K562 (cell line): Measurements from ENCODE around the gene VILL. TPM values are rescaled to one million over a fixed set of nuclear protein-coding genes. Genes with fewer than 3 reads are reported as not detected.

ENCODE experiments used
- ATAC-seq: fragments of 200-7000 bp; cut with Tn5 transposase; 3 replicates; pipeline ENCODE4 v1.9.1; 2020; ENCODE audit warnings: moderate library complexity
- BruUV-seq: library from RNA; stranded (reverse); fragments of 400-500 nt; replicated peaks from 2 replicates; lab custom pipeline; 2021; lab: Mats Ljungman, UMichigan
- CTCF ChIA-PET: fragments of 300-600 bp; formaldehyde crosslinking; extraction: SDS; loops from one replicate; lab custom pipeline; 2021; ENCODE audit warnings: low intra/inter-chr PET ratio; lab: Yijun Ruan, JAX
- POLR2A ChIA-PET: fragments of 300-600, 350-650 bp; sonication (Branson Sonifier 250); formaldehyde crosslinking; extraction: SDS; loops from one replicate; lab custom pipeline; 2021; ENCODE audit warnings: antibody characterized with exemption, inconsistent platforms; lab: Yijun Ruan, JAX
- DNase-seq, 4 experiments: peaks; one replicate each; pipeline versions ENCODE4 v3.0.0 to v3.0.0-alpha.2; 2011 to 2018; ENCODE audit warnings: low spot score in 3 of 4, mixed read lengths in 3 of 4; ENCODE audit errors: extremely low read depth in 1 of 4
- FAIRE-seq: peaks from 2 replicates; lab custom pipeline; 2011; peaks lifted over from hg19 to GRCh38; lab: Jason Lieb, UNC
- H2AFZ ChIP-seq: 2 replicates; pipeline ENCODE4 v1.6.0; 2011; ENCODE audit warnings: low read depth, low read length, control low read depth, inconsistent platforms
- H3K27ac ChIP-seq: fragments of 200-600 bp; 3 replicates; pipeline ENCODE4 v1.8.0; 2011; ENCODE audit warnings: low read depth, mild to moderate bottlenecking, control low read depth, inconsistent platforms, low read length, moderate library complexity, mixed read lengths; ENCODE audit errors: extremely low read depth
- H3K27me3 ChIP-seq, 2 experiments: fragments of 300-600 bp in 1 of 2; 2 replicates in 1 of 2; 3 replicates in 1 of 2; pipeline versions ENCODE4 v1.6.0 to v1.8.0; 2011; ENCODE audit warnings: inconsistent platforms in 2 of 2, low read length in 2 of 2, mild to moderate bottlenecking in 1 of 2, mixed read lengths in 1 of 2, moderate library complexity in 1 of 2; ENCODE audit not compliant: control insufficient read depth in 2 of 2, insufficient read depth in 2 of 2
- H3K36me3 ChIP-seq: fragments of 300-600 bp; 3 replicates; pipeline ENCODE4 v1.8.0; 2011; ENCODE audit warnings: mild to moderate bottlenecking, low read length, inconsistent platforms; ENCODE audit not compliant: control insufficient read depth, insufficient read depth
- H3K4me1 ChIP-seq, 2 experiments: fragments of 200-600 bp in 1 of 2; replicated peaks in 1 of 2; 2 replicates in 1 of 2; 3 replicates in 1 of 2; pipeline versions ENCODE4 v1.5.1 to v1.8.0; 2011; ENCODE audit warnings: inconsistent platforms in 2 of 2, low read length in 2 of 2, mild to moderate bottlenecking in 1 of 2, mixed read lengths in 1 of 2, moderate library complexity in 1 of 2; ENCODE audit not compliant: control insufficient read depth in 2 of 2, insufficient read depth in 2 of 2
- H3K4me2 ChIP-seq: 2 replicates; pipeline ENCODE4 v1.6.1; 2011; ENCODE audit warnings: low read length, control low read depth, inconsistent platforms, mixed read lengths; ENCODE audit not compliant: insufficient read depth
- H3K4me3 ChIP-seq: fragments of 200-600 bp; sonication (generic), shearing (Covaris generic); 2 replicates; pipeline ENCODE4 v1.5.1; 2016; ENCODE audit warnings: control low read depth, inconsistent platforms
- H3K79me2 ChIP-seq: fragments of 200-600 bp; 3 replicates; pipeline ENCODE4 v1.8.0; 2011; ENCODE audit warnings: low read length, inconsistent platforms; ENCODE audit not compliant: control insufficient read depth, insufficient read depth
- H3K9ac ChIP-seq, 2 experiments: 2 replicates each; pipeline versions ENCODE4 v1.6.0 to v1.6.1; 2011; ENCODE audit warnings: low read depth in 2 of 2, low read length in 2 of 2, control low read depth in 1 of 2, inconsistent platforms in 1 of 2, mild to moderate bottlenecking in 1 of 2, mixed read lengths in 1 of 2; ENCODE audit not compliant: insufficient read depth in 1 of 2
- H3K9me1 ChIP-seq: one replicate; pipeline ENCODE4 v1.6.0; 2011; ENCODE audit warnings: inconsistent platforms, mild to moderate bottlenecking, low read length, moderate library complexity; ENCODE audit not compliant: control insufficient read depth, insufficient read depth
- H3K9me3 ChIP-seq: replicated peaks from 2 replicates; pipeline ENCODE4 v1.5.1; 2011; ENCODE audit warnings: low read depth, low read length, inconsistent platforms; ENCODE audit not compliant: control insufficient read depth, insufficient read depth
- H4K20me1 ChIP-seq: replicated peaks from 2 replicates; pipeline ENCODE4 v1.6.1; 2011; ENCODE audit warnings: low read length, inconsistent platforms, mixed read lengths; ENCODE audit not compliant: control insufficient read depth, insufficient read depth
- DEAF1 ChIP-seq: fragments of 450-650 bp; formaldehyde crosslinking; IDR thresholded peaks from 2 replicates; pipeline ENCODE4 v1.4.0; 2020; ENCODE audit warnings: mild to moderate bottlenecking, moderate library complexity
- FOXJ2 ChIP-seq: fragments of 200-800 bp; sonication (Bioruptor generic); IDR thresholded peaks from 2 replicates; pipeline ENCODE4 v1.6.1; 2016; ENCODE audit warnings: missing genetic modification characterization, missing compliant biosample characterization
- ID3 ChIP-seq, 2 experiments: fragments of 250-450 bp in 1 of 2; fragments of 450-650 bp in 1 of 2; sonication (Bioruptor Pico) in 1 of 2; IDR thresholded peaks; 2 replicates each; pipeline versions ENCODE4 v1.6.1 to v1.8.0; 2016 to 2021; ENCODE audit warnings: mild to moderate bottlenecking in 2 of 2, moderate library complexity in 2 of 2, missing compliant biosample characterization in 1 of 2, missing genetic modification characterization in 1 of 2
- ILF3 ChIP-seq: fragments of 450-650 bp; IDR thresholded peaks from 2 replicates; pipeline ENCODE4 v1.6.1; 2018; ENCODE audit warnings: antibody characterized with exemption, mild to moderate bottlenecking, moderate library complexity, borderline replicate concordance
- NCOA1 ChIP-seq: fragments of 450-650 bp; IDR thresholded peaks from 2 replicates; pipeline ENCODE4 v1.6.1; 2016; ENCODE audit warnings: low read depth
- NFE2 ChIP-seq: IDR thresholded peaks from 2 replicates; pipeline ENCODE4 v1.6.1; 2014; ENCODE audit warnings: antibody characterized with exemption, low read depth
- NFRKB ChIP-seq: fragments of 450-650 bp; IDR thresholded peaks from 2 replicates; pipeline ENCODE4 v1.6.1; 2016; ENCODE audit warnings: low read depth
- NONO ChIP-seq, 2 experiments: fragments of 200-400 bp in 1 of 2; fragments of 450-650 bp in 1 of 2; formaldehyde crosslinking in 1 of 2; IDR thresholded peaks; 2 replicates each; pipeline ENCODE4 v1.6.1; 2017; ENCODE audit warnings: low read depth in 2 of 2, mild to moderate bottlenecking in 2 of 2, moderate library complexity in 2 of 2, low read length in 1 of 2
- POLR2A ChIP-seq: fragments of 450-650 bp; conservative IDR thresholded peaks from 2 replicates; pipeline ENCODE4 v1.6.1; 2016
- SIN3B ChIP-seq: fragments of 450-650 bp; IDR thresholded peaks from 2 replicates; pipeline ENCODE4 v1.6.1; 2017; ENCODE audit warnings: low read depth, mild to moderate bottlenecking, moderate library complexity
- TCF3 ChIP-seq: sonication (generic); formaldehyde crosslinking; IDR thresholded peaks from 2 replicates; pipeline ENCODE4 v1.4.0; 2020; ENCODE audit warnings: mild to moderate bottlenecking, missing genetic modification reagents
- ZNF197 ChIP-seq: fragments of 200-800 bp; sonication (Bioruptor generic); IDR thresholded peaks from 2 replicates; pipeline ENCODE4 v1.6.1; 2016; ENCODE audit warnings: low read depth, missing genetic modification characterization, missing compliant biosample characterization
- ZNF75A ChIP-seq: fragments of 450-650 bp; formaldehyde crosslinking; IDR thresholded peaks from 2 replicates; pipeline ENCODE4 v1.4.0; 2020; ENCODE audit warnings: mild to moderate bottlenecking
- ZNF77 ChIP-seq: fragments of 250-450 bp; sonication (Bioruptor Pico); IDR thresholded peaks from 2 replicates; pipeline ENCODE4 v1.5.0; 2020
- WGBS: fragments of 100-300 bp; shearing (Covaris generic); methylation state at CpG from one replicate; pipeline ENCODE4 v1.1.6; 2016; ENCODE audit warnings: low coverage, mixed read lengths; ENCODE audit not compliant: insufficient coverage; ENCODE audit errors: missing lambda C conversion rate; 5-methylcytosine and 5-hydroxymethylcytosine counted together
- in situ Hi-C: fragments of 300-500 bp; cut with MboI; formaldehyde crosslinking; loops from 4 replicates; pipeline ENCODE4 v1.15.0; 2018; ENCODE audit warnings: inconsistent platforms, mixed read lengths
- intact Hi-C: fragments of 100-400 bp; cut with micrococcal nuclease; formaldehyde crosslinking; loops from 2 replicates; pipeline ENCODE4 v1.14.2; 2022
- polyA plus RNA-seq, 8 experiments: library from polyadenylated mRNA; depleted of rRNA in 4 of 8; stranded (reverse) in 5 of 8; unstranded in 3 of 8; fragments of >200 nt; fragmentation: Nextera tagmentation in 2 of 8; fragmentation: Illumina TruSeq in 1 of 8; extraction: Ambion mirVana in 2 of 8; extraction: Trizol in 1 of 8; gene quantifications; 2 replicates each; pipeline versions ENCODE4 v1.2.1 to v1.2.3, GENCODE V29; 2011 to 2014; ENCODE audit warnings: inconsistent platforms in 1 of 8, missing spikeins in 1 of 8
- total RNA-seq, 7 experiments: library from RNA; depleted of rRNA in 6 of 7; stranded (reverse); fragments of >200 nt in 6 of 7; fragmentation: Illumina TruSeq in 2 of 7; extraction: Trizol in 2 of 7; gene quantifications; 2 replicates each; pipeline versions ENCODE4 v1.2.1 to v1.2.3, GENCODE V29; 2011 to 2021; ENCODE audit warnings: low replicate concordance in 1 of 7

The VILL gene
- total and polyA plus RNA-seq, 9 of the 15 experiments (the other 6 are each of a cell fraction or from before 2014, with no cell fraction given) = 0.11 to 16.0 (median 8.8) TPM

- 26% methylated on average over 5 of the region's 5 CpGs for WGBS
- H3K9me1 ChIP-seq = no peaks in the 10 kb centered on the region
- no peaks in the 10 kb centered on the region for H4K20me1 ChIP-seq
- H3K9me3 ChIP-seq = no peaks in the 10 kb centered on the region
- H3K27ac ChIP-seq = no peak overlapping the region
- no peaks in the 10 kb centered on the region for H3K36me3 ChIP-seq
- DNase-seq = no peak
- ATAC-seq = no peak
- TF ChIP-seq ZNF197 (CRISPR knock-in tag) (no peak), NONO (IDR thresholded peaks at IDR 0.05; ENCODE audit: low read depth in 2 of 2, low read length in 1 of 2) (no peak), TCF3 (no peak)
- no peak overlapping the region for H2AFZ ChIP-seq
- in situ Hi-C loops = no loop called here
- H3K79me2 ChIP-seq = no peaks in the 10 kb centered on the region
- no peaks in the 10 kb centered on the region for H3K4me1 ChIP-seq
- no peak overlapping the region for H3K4me3 ChIP-seq
- CTCF ChIA-PET = no interaction called here
- H3K4me2 ChIP-seq = no peak overlapping the region
- intact Hi-C loops = no loop called here
- peaks cover 0 to 4% of the 10 kb centered on the region in 2 experiments; a peak in 1 of 5 replicates for H3K27me3 ChIP-seq
- POLR2A ChIA-PET = interaction anchor here (0.6 kb wide), 1 partner anchor 92 kb away, joined by 3 read pairs; the partner anchor contains the start of gene CTDSPL
- no peak for FAIRE-seq
- no peak overlapping the region for H3K9ac ChIP-seq
- no TSS peak for BruUV-seq
These were observed 36.7 kb upstream of the VILL start for GRCh38 chr3:37953707-37954394.

- Histone ChIP-seq H3K27me3 (peaks cover 0 to 4% of the 10 kb centered on the region in 2 experiments; a peak in 1 of 5 replicates), H3K79me2 (no peaks in the 10 kb centered on the region), H3K4me1 (no peaks in the 10 kb centered on the region), H3K36me3 (no peaks in the 10 kb centered on the region), H3K4me3 (no peak overlapping the region), H3K9ac (no peak overlapping the region), H3K27ac (no peak overlapping the region), H3K9me1 (no peaks in the 10 kb centered on the region), H2AFZ (no peak overlapping the region), H4K20me1 (no peaks in the 10 kb centered on the region), H3K4me2 (no peak overlapping the region), H3K9me3 (no peaks in the 10 kb centered on the region)
- in situ Hi-C loops (no loop called here), intact Hi-C loops (no loop called here)
- TF ChIP-seq SIN3B = no peak
- TF ChIP-seq ID3 (CRISPR knock-in tag; IDR thresholded peaks at IDR 0.05) = no peak
- TF ChIP-seq ID3 (tag; IDR thresholded peaks at IDR 0.05) = no peak
- no peak for TF ChIP-seq ZNF75A (CRISPR knock-in tag)
- TF ChIP-seq NFE2 = no peak
- no peak for TF ChIP-seq DEAF1 (CRISPR knock-in tag)
- no peak for TF ChIP-seq ILF3
- no peak for TF ChIP-seq ZNF77 (CRISPR knock-in tag)
- TF ChIP-seq POLR2A = no peak
- TF ChIP-seq NFRKB = no peak
- no peak for TF ChIP-seq FOXJ2 (tag)
- no peak for TF ChIP-seq NCOA1
- ATAC-seq (no peak), FAIRE-seq (no peak), DNase-seq (no peak)
- ChIA-PET POLR2A (interaction anchor here (1.2 to 1.5 kb wide), 3 partner anchors 8 to 18 kb away, joined by 3 to 6 read pairs (median 5); no protein-coding TSS in a partner anchor), CTCF (no interaction called here)
- BruUV-seq = no TSS peak
- WGBS = 32% methylated on average over 6 of the region's 6 CpGs
These were observed 35.7 kb upstream of the VILL start for GRCh38 chr3:37954881-37955280.
